Activated CD4-positive, CD25-positive, alpha-beta regulatory T cell (primary cell): ENCODE data around the gene WASHC4.

Source experiments
- DNase-seq, 4 experiments: peaks; one replicate each; lab custom pipeline; 2025; lab: John Stamatoyannopoulos, UW

WASHC4 gene

DNA sequence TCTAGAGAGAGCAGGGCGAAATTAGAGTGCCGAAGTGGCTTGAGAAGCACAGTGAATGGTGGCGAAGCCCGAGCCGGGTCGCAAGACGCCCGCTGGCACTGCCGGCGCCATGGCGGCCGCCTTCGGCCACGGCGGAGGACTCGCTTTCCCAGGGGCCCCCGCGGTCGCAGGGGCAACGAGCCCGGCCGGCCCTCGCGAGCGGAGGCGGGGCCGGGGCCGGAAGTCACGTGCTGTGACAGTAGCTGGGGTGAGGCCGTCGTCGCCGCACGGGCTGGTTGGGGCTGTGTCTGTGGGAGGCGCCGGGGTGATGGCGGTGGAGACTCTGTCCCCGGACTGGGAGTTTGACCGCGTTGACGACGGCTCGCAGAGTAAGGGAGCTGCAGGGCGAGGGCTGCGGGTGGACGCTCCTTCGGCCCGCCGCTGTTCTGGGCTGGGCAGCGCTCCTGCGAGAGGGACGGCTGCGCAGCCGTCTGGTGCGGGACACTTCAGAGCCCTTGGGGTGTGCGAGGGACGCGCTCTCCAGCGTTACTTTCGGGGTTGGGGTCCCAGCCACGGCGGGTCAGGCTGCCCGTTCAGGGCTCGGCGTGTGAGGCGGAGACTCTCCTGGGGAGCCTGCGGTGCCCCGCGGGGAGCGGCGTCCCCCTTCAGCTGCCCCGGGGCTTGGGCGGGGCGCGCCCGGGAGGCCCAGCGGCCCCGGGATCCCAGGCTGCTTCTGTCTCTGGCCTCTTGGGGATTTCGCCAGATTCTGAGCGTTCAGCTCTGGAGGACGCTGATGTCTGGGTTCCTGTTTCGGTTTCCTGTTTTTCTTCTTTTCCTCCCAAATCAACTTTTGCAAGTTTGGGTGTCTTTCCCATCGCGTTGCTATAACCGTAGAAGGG is at the start of gene WASHC4:
Gene WASHC4 (plus strand): TSS at position 238 of the 878 bp plus-strand sequence. CDS start 70 bp downstream, at position 308.
- peak; percentile 84 to 95 (median 90) for DNase-seq

- DNase-seq: no peak
Observed at GRCh38 chr12:105060715-105061378, 46.7 kb upstream of the WASHC4 start.

DNA sequence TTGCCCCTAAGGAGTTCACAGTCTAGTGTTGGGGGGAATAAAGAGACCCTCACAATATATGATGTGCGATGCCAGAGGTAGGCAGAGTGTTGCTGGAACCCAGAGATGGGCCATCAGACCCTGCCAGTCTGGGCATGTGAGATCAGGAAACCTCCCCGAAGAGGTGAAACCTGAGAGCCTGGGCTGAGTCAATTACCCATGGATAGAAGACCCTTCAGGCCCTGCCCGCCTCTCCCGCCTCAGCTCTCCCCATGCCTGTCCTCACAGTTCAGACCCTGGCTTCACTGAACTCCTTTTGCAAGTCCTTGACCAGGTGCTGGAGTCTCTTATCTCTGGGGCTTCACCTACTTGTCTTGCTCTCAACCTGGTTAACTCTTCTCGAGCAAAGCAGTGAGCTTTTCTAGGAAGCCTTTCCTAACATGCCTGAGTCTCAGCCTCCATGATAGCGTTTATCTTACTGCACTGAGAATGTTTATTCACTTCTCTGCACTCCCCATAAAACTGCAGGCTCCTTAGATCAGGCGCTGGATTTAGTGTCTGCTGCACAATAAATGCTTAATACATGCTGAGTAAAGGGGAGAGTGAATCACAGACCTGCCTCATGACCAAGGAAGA is 42.9 kb upstream of the WASHC4 start:
- DNase-seq: no peak

GRCh38 chr12:105067511-105068031 is 40.0 kb upstream of the WASHC4 start:
- DNase-seq: no peak

DNA sequence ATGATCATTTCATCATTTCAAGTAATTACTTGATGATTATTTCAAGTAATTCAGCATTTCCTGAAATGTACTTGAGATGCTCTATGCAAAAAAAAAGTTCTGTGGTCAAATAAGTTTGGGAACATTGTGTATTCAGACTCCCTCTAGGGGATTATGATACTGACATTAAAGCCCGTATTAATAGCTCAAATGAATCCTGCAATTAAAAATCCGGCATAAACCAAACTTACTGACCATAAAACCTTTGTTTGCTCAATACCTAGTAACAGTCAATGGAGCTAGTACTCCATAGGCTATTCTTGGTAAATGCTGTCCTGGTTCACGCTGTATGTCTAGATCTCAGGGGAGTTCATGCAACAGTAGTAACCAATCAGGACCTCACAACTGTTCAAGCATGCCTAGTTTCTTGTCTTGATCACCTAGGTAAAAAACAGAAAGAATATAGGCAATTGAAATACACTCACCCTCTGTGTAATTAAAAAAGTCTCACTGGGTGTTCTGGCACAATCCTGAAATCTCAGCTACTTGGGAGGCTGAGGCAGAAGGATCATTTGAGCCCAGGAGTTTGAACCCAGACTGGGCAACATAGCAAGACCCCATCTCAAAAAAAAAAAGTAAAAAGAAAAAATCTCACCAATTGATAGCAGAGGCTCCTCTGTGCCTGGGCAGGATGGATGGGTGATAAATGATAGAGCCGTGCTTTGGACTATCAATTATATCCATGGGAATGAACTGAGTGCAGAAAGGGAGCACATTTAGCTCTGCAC is 37.4 kb upstream of the WASHC4 start:
- DNase-seq: no peak

DNA sequence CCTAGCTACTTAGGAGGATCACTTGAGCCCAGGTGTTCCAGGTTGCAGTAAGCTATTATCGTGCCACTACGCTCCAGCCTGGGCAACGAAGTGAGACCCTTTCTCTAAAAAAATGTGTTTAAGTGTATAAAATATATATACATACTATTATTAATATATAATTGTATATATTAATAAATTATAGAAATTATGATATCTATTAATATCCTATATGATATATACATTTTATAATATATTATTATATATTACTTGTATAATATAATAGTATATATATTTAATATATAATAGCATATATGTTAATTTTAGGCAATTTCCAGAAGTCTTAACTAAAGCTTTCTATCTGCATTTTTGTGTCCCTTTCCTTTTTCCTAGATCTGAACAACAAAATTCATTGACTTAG is 35.5 kb upstream of the WASHC4 start:
- DNase-seq: no peak

DNA sequence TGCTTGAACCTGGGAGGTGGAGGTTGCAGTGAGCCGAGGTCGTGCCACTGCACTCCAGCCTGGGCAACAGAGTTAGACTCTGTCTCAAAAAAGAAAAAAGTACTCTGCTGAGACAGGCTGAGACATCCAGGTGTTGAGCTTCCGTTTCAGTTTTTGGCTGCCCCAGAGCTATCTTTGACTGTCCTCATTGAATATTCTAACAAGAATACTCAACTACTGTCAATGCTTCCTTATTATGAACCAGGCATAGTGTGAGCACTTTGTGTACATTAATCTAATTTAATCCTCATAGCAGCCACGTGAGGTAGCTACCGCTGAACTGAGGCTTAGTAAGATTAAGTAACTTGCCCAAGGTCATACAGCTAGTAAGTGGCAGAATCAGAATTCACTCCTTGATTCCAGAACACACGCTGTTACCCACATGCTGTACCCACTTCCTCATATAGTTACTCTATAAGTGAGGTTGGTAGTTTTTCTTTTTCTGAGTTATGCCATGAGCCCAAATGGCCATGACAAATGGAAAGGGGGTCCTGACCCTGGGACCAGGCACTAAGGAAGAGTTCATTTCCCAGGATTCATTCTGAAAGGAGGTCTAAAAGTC is 34.5 kb upstream of the WASHC4 start:
- no peak for DNase-seq

- DNase-seq: no peak
Observed at GRCh38 chr12:105076098-105076497, 31.4 kb upstream of the WASHC4 start.

GRCh38 chr12:105076913-105077312 is 30.6 kb upstream of the WASHC4 start:
- DNase-seq: no peak

DNA sequence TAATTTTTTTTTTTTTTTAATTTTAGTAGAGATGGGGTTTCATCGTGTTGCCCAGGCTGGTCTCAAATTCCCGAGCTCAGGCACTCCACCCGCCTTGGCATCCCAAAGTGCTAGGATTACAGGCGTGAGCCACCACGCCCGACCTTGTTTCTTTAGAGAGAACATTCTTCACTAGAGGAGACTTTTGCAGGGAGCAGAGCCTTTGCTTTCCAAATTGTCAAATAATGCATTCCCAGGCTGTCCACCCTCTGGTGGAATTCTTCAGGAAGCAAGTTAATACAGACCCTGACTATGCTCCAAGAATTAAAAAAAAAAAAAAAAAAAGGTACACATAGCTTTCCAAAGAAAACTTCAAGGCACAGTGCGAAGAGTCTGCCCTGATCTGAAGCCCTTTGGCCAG is 30.1 kb upstream of the WASHC4 start:
- DNase-seq: no peak

DNA sequence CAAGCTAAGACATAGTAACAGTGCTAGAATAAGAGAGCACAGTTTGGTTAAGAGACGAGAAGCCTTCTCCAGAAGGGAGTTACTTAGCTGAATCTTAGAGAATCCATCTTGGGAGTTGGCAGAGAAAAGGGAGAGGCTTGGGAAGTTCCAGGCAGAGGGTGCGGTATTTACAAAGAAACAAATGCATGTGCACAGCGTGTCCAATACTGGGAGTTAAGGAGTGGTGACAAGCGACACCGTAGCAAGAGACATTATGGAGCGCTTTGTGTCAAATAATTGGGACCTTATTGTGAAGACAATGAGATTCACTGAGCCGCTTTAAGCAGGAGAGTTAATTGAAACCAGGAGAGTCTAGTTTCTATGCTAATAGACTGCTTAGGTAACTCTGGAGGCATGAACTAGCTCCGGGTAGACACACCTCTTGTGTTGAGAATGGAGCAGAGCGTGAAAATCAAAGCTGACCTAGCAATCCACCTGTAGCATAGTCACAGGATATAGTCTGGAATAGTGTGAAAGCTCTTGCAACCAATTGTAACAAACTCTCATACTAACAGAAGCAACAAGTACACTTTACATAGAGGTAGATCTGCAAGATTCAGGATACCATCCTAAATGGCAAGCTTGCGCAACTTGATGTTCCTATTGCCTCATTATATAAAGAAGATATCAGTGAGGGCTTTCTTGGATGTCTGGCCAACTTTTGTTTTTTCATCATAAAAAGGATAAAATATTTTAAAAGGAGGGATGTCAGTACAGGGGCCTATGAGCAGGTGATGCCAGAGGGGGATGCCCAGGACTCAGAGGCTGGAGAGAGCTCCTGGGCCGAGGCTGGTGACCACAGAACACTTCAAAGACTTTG is 28.6 kb upstream of the WASHC4 start:
- DNase-seq: no peak

DNA sequence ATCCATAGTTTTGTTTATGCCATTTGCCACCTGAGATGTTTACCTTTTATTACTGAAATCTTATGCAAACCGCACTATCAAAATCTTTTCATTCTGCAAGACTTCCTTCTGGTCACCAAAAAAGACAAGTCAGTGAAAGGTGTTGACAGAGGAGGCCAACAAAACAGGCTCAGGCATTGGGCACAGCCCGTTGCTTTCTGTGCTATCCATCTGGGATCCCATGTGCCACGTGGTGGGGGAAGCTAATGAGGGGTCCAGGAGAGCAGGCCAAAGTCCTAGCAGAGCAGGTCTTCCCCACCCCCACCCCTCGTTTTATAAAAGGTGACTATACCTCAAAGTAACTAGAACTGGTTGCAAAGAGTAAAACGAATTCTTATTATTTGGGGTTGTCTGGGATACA is 24.5 kb upstream of the WASHC4 start:
- no peak for DNase-seq

DNA sequence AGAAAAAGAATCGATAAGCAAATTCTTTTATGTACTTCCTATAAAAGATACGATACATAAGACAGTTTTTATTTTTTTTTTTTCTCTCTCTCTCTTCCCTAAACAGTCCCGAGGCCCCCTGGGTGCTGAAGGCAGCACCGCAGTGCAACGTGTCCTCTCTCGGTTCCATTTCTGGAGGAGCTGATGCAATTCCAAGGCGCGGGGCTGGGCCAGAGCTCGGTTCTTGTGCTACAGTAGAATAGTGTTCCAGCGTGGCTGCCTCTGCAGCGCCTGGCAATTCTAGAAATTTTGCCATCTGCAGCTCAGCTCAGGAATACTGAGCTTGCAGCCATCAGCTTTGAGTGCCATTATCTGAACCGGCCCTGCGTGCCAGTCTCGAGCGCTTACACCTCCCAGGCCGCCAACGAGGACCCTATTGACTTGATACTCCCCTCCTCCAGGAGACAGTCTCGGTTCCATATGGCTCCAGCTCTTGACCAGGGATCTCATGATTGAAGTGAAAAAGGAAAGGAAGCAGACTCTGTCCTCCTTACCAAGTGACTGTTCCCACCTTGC is 23.9 kb upstream of the WASHC4 start:
- no peak for DNase-seq

- DNase-seq: peak in 3 of 4 experiments; percentile 3 to 12 (median 7)
Observed at GRCh38 chr12:105084251-105085250, 23.0 kb upstream of the WASHC4 start, which contains the start of gene ALDH1L2. ALDH1L2 (minus strand) TSS chr12:105084458; CDS start chr12:105084436, 22 bp downstream.

GRCh38 chr12:105085501-105085900 is 22.0 kb upstream of the WASHC4 start:
- DNase-seq: no peak

DNA sequence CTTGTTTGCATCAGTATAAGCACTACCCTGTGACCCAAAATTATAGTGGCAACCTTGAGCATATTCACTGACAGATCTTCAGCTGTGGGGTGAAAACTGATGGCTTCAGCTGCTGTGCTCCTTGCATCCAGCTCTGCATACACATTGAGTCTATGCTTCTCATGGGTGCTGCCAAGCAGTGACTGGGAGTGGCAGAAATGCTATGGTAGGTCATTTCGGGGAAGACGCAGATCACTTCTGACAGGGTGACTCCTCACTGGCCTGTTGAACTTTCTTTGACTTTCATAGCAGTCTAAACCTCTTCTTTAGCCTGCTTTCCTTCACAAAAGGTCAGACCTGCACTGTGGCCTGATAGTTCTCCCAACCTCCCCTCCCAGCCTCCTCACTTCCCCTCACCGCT is 17.7 kb upstream of the WASHC4 start:
- no peak for DNase-seq

GRCh38 chr12:105090361-105090760 is 17.2 kb upstream of the WASHC4 start:
- DNase-seq: no peak

DNA sequence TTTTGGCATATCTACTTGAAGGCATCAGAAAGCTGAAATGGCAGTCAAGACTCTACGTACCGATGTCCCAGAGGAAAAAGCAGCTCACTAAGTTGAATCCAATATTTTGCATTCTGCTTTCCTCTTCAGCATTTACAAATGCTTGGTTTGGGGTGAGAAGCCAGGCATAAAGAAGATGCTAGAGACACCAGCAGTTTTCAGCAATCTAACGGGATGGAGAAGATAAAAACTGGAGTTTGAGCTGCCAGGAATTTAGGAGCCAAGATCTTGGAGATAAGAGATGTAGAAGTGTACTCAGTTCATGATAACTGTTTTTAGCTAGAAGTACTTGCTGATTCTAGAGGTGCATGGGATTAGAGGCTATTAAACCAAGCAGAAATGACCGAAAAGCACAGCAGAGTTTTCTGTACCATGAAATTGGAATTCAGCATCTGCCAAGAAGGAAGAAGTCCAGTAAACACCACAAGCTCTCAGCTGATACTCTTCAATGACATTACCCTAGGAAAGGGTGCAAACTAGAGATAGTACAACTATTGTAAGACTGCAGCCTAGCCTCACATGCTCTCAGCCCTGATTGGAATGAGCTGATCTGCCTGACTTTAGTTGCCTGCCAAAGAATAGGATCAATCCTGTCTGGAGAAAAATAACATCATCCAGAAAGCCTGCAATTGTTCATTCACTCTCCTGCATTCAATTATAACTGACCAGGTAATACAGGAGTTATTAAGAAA is 15.9 kb upstream of the WASHC4 start:
- no peak for DNase-seq
